ENCODE measurements around the gene FAM9C.
"Not testable (repeated sequence)": the region's sequence is repeated elsewhere in the genome, so short reads cannot be mapped to it uniquely, and the experiment has no call there.

Gene FAM9C

DNA sequence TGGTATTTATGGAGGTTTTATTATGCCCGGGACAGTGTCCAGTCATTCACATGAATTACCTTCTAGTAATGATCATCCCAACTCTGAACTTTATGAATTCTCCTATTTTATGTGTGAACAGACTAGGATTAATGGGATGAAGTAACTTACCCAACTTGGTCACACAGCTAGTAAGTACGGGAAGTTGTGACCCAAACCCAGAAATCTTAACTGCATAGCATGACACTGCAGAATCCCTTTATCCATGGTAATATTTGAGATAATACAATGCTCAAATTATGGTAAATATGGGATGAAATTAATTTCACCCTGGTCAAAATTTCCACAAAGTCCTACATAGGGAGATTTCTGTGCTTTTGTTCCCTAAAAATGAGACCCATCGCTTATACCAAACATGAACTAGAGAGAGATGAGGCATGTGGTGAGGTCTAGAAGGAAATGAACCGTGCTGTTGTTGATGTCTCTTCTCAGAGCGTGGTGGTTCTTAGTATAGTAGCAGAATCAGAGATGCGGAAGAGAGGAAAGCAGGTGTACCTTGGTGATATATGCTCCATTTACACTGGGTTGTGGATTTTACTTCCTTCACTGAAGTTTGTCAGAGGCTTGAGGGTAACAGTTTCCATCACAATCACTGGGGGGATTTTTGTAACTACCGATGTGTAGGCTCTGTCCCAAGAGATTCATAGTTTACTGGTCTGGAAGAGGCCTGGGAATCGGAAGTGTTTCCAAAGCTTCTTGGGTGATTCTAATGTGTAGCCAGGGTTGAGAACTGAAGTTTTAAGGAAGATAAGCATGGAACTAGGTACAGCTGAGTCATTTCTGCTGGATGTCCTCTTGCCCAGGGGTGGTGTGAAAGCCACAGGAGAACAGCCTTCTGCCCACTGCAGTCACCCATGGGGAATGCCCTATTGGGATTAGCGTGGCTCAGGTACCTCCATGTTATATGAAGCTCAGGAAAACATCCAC, 30.2 kb upstream of the FAM9C start:
- DNase-seq = no peak

DNA sequence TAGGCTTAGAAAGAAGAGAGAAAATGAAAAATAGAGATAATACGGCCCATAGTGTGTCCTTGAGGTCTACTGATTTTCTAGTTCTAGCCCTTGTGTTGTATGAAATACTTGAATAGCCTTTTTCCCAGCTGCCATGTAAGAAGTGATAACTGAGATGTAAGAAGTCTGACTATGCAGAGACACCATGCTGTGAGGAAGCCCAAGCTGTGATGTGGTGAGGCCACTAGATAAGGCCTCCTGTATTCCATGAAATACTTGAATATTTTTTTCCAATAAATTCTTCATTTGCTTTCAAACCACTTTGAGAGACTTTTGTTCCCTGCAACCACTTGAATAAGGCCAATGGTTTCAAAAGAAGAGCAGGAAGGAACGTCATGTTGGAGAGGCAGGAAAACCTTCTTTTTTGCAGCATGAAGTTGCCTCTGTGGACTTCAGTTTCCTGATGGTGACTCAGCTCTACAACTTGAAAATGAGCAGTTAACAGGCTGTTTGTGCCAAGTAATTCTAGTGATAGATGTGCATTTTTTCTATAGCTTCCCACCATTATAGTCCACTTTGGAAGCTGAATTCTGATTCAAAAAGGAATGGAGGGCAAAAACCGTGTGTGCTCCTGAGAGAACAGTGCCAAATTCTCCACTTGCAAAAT, 25.5 kb upstream of the FAM9C start:
- no peak for DNase-seq

DNA sequence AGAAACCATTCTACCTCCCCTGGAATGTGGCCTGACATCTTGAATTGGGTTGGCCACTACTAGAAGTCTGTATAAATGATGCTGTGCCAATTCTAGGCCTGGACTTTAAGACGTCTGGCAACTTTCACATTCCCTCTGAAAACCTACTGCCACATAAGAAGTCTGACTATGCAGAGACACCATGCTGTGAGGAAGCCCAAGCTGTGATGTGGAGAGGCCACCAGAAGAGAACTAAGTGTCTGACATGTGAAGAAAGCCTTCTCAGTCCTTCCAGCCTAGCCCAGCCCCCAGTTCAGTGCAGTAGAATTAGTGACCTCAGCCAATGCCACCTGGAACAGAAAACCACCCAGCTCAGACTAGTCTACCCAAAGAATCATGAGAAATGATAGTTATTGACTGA, 24.2 kb upstream of the FAM9C start:
- no peak for DNase-seq

DNA sequence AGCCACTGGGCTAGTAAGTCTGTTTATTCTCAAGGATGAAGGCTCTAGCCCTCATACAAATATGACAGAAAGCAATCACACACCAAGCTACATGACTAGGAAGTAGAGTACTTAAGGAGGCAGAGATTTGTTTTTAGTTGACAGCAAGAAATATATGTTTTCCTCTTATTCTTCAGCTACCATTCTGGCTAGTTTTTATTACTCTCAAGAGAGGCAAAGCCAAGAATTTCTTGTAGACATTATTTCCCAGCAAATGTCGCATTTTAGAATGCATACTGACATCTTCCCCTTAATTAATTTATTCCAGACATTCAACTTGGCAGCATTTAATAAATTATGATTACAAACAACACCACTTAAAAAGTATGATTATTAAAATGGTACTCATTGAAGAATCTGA, 23.4 kb upstream of the FAM9C start:
- no peak for DNase-seq

DNA sequence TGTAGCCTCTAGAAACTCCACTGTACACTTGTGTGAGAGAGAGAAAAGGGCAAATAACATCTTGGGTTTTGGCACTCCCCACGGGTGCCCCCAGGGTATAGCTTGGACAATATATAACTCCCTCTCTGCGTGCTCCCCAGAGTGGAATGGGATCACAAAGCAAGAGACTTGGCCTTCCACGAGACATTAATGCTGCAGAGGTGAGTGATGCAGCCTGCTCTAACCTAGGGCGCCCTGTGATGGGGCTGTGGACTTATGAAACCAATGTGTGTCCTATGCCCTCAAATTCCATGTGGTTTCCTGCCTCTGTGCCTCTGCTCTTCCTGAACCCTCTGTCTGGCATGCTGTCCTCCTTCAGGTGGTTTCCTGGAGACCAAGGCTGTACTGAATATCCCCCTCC, 22.0 kb upstream of the FAM9C start:
- DNase-seq = no peak

DNA sequence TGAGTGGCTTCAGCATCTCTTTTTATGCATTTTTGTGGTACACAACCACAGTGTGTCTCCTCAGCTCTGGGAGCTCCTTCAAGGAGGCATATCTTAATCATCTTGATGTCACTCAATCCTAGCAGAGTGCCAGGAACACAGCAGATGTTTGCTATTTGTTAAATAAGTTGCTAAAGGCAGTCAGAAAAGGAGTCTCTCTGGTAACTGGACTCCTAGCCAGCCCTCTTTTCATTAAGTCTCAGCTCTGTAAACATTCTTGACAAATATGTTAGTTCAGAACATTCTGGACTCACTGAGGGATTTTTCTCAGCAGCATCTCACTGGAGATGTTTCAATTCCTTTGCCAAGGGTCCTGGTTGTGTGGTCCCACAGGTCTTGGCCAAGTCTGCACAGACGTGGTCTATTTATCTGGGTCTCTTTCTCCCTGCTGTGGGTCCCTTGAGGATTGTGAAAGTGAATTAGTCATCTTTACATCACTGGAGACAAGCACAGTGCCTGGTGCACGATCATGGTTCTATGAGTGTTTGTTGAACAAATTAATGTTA, 20.3 kb upstream of the FAM9C start:
- no peak for DNase-seq

DNA sequence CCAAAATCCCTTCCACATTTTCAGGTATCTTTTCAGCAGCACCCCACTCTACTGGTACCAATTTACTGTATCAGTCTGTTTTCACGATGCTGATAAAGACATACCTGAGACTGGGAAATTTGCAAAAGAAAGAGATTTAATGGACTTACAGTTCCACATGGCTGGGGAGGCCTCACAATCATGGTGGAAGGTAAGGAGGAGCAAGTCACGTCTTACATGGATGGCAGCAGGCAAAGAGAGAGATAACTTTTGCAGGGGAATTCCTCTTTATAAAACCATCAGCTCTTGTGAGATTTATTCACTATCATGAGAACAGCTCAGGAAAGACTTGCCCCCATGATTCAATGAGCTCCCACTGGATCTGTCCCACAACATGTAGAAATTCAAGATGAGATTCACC, 18.7 kb upstream of the FAM9C start:
- not testable (repeated sequence) for DNase-seq

DNA sequence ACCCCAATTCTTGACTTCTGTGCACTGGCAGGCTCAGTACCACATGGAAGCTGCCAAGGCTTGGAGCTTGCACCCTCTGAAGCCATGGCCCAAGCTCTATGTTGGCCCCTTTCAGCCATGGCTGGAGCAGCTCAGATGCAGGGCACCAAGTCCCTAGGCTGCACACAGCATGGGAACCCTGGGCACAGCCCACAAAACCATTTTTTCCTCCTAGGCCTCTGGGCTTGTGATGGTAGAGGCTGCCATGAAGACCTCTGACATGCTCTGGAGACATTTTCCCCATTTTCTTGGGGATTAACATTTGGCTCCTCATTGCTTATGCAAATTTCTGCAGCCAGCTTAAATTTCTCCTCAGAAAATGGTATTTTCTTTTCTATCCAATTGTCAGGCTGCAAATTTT, 17.9 kb upstream of the FAM9C start:
- not testable (repeated sequence) for DNase-seq

DNA sequence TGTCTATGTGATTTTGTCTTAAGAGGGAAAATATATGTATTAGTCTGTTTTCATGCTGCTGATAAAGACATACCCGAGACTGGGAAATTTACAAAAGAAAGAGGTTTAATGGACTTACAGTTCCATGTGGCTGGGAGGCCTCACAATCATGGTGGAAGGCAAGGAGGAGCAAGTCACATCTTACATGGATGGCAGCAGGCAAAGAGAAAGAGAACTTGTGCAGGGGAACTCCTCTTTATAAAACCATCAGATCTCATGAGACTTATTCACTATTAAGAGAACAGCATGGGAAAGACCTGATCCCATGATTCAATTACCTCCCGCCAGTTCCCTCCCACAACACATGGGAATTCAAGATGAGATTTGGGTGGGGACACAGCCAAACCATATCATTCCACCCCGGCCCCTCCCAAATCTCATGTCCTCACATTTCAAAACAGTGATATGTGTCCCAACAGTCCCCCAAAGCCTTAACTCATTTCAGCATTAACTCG, 16.8 kb upstream of the FAM9C start:
- DNase-seq = not testable (repeated sequence)

DNA sequence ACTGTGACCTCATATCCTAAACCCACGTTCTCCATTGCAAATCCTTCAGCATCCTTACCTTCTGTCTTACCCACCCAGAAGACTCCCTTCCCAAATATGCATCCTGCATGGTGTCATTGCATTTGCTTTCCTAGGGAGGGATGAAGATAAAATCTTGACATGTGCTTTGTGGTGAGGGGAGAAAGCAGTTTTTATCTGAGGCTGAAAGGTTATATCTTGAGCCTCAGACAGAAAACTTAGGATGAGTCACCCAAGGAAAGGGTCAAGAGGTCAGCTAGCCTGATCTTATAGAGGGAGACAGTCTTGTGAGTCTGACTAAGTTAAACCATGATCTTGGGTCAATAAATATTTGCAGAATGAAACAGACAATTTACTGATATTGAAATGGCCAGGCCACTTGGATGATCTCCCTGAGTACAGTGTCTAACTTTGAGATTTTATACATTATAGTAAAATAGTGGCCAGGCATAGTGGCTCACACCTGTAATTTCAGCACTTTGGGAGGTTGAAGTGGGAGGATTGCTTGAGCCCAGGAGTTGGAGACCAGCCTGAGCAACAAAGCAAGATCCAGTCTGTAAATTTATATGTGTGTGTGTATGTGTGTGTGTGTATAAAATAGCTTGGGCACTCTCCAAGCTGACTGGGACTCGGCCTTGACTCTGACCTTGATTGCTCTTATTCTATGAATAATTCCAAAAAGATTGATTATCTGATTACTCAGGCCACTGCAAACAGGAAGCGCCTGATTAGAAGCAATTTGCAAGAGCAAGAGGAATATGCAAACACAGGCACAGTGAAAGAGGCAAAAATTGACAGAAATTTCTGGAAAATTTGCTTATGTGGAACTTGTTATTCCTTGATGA, 15.4 kb upstream of the FAM9C start:
- no peak for DNase-seq

DNA sequence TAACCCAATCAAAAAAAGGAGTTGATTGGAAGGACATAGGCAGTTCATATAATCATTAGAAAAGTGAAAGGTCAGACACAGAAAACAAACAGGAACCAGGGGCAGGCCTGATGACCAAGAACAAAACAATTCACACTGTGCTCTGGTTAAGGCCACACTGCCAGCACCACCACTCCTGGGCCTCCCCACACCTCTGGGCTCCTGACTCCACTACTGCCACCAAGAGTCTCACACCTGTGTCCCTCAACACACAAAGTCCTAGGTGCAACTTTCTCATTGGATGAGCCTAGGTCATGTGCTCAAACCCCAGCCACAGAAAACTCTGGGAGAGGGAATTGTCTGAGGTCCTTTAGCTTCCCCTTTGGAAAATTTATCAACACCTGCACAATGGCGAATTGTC, 11.1 kb upstream of the FAM9C start:
- no peak for DNase-seq

DNA sequence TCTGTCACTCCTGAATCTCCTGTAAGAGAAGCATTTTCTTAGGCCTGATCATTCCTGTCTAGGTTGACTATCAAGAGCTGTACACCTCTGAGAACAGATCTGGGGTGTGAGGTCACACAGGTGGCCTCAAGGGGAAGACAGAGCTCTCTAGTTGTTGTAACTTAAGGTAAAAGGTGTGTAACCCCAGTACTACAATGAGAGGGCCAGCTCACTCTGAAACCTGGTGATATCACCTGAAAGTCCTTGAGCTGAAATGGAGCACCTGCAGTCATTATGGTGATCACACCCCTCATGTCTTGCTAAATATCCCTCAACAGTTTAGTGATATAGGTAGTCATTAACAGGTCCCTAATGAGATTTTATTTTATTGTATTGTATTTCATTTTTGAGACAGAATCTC, 8.8 kb upstream of the FAM9C start:
- no peak for DNase-seq

DNA sequence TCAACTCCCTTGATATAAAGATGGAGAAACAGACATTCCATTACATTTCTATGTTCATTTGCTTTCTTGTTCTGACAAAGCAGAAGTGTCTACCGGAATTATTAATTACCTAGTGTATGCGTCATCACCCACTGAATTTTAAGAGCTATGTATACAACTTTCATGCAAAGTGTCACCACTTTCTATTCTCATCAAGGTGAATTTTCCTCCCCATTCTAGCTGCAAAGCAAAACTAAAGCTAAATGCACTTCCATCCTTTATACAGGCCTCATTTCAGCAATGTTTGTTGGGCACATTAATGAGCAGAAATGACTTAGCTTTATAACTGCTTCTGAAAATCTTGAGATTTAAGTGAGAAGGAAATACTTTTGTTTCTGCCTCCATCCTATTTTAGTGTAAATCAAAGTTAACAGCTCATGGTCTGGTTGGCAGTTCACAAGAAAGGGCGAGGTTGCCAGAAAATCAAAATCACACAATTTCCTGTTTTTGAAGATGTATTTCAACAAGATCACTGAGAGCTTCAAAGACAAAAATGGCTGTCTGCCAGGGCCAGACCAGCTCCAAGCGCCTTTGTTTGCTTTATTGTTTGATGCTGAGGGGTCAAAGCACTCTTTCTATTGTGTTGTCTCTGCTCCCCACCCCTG, 7.2 kb upstream of the FAM9C start:
- DNase-seq = no peak

DNA sequence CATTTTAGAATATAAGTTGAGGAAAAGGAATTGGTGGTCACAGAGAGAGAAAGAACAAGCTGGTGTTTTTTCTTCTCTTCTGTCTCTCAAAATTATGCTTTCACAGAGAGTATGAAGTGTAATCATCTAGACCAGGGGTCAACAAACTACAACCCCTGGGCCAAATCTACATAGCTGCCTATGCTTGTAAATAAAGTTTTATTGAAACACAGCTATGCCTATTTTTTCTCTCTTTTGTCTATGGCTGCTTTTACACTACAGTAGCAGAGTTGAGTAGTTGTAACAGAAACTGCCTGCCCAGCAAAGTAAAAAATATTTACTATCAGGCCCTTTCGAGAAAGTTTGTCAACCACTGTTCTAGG, 6.7 kb upstream of the FAM9C start:
- no peak for DNase-seq

DNA sequence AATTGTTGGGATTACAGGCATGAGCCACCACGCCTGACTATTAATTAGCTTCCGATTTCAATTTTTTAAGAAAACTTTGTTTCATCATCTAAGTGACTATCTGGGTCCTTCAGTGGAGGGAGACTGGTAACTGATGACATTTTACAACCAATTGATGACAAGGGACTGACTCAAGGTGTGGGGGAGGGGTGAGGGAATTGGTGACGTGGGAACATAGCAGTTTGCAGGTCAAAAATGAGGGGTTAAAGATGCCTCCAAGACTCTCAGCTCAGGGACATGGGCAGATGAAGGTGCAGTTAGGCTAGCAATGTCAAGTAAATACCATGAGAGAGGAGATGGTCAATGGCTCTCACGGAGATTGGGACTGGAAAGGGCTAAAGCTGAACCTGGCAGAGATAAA, 5.7 kb upstream of the FAM9C start:
- no peak for DNase-seq

DNA sequence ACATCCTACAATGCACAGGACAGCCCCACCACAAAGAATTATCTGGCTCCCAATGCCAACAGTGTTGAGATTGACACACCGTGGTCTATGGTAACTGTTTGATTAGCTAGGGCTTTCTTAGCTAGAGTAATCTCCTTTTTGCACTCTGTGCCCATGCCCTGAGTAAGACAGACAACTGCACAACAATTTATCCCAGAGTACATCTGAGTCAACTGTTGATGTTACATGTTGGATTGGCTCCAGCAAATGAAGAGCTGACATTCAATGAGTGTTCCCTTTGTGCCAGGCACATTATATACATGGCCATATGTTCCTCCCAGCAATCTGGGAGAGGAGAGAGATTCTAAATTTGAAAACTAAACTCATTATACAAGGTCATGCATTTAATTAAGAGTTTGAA, 3.9 kb upstream of the FAM9C start:
- no peak for DNase-seq

DNA sequence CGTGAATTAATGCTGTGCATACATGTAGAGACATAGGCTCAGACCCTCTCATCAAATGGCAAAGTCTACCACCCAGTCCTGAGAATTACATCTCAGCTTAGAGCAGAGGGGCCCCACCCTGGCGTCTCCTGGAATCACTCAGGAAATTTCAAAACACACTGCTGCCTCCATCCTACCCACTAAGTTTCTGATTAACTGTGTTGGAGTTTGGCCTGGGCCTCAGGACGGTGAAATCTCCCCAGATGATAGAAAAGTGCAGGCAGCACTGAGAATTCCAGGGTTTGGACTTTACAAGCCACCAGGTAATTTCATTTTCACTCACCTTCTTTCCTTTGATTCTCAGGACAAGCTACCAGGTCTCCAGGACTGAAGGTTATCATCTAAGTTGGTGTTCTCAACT, 3.3 kb upstream of the FAM9C start:
- no peak for DNase-seq

DNA sequence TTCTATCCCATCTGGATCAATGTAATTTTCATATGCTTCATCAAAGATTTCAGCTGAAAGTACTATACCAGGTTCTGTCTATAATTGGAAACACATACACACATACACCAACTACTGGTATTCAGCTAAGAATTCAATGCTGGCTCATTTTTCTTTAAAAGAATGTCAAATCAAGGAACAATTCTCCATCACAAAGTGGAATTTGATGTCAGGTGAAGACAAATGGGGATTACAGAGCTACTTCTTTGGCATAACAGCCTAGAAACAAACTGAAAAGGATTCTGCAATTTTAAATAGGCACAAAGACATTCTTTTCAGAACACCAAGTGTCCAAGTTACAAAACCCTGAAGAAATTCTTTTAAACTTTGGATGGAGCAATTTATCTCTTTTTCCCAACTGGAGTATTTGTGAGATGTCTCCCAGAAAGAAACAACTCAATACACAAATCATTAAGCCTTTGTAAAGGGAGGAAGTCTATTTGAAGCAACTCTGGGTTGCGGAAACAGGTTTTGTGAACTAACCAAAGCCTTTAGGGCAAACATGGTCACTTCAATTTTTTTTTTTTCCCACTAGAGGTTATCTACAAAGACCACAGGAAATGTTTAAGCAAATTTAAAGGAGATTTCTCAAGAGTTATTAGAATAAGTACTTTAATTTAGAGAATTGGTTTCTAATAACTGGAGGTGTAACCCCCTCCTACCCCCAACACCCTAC, 1.9 kb upstream of the FAM9C start:
- DNase-seq = no peak

DNA sequence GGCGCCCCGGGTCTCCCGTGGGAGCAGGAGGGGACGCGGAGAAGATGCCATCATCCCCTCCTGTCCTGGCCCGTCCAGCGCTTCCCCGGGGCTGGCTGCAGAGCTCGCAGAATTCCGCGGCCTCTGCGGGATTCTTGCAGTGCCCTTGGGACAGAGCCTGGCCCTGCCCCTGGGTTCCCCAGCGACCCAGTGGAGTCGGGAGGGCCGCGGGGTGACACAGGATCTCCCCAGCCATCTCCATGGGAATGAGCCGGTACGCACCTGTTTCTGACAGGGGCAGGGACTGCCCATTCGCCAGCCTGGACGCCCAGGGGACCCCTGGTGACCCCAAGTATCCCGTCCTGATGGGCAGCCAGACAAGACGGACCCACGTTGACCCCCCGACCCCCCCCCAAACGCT, 482 bp downstream of the FAM9C start:
- no peak for DNase-seq

DNA sequence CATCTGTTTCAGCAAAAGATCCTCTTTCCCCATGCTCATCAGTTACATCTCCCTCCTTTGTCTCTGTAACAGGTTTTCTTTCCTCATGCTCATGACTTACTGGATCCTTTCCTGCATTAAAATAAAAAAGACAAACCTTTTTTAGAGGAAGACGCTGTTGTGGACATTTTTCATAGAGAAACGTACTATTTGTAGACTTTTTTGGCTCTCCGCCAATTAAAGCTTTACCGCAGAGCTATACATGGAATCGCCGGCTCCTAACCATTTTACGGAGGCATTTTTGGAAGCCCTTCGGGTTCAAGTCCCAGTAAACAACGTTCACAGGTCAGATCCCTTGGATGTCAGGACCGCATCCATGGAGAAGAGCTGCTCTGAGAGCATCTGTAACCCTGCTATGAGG, 1.3 kb downstream of the FAM9C start:
- no peak for DNase-seq

DNA sequence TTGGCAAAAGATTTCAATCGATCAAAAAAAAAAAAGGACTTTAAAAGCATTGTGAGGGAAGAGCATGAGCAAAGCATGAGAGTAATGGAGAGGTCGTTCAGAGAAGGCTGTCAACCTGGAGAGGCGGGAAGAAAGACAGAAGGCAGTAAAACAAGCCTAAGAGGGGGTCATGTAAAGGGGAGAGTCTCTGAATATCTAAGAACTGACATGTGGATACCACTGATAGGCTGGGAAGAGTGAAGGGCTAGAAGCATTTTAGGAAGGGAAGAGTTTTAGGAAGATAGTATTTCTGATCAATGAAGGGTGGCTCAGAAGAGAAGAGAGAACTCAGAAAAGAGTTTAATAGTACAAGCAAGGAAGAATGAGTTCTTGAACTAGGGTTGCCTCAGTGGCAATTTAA, 7.5 kb downstream of the FAM9C start:
- no peak for DNase-seq

DNA sequence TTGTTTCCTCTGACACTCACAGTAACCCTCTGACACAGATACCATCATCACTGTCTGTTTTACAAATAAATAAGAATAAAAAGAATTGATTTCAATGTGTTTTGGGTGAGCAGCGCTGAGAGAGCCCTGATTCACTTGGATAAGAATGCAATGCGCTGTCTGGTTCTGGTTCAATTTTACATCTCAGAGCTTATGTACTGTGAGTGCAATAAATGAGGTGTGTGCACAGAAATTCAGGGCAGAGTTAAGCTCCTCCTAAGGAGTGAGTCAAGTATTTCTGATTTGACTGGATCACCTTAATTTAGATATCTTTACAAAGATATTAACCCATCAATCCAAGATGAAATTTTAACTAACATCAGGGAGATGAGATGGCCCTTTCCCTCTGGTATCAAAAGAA, 11.2 kb downstream of the FAM9C start:
- no peak for DNase-seq

Measured in hippocampal formation (tissue), 2 donors.